Measurements from ENCODE around the gene SUCLG1. TPM values are rescaled to one million over a fixed set of nuclear protein-coding genes. Genes with fewer than 3 reads are reported as not detected.

The SUCLG1 gene
- total and polyA plus RNA-seq, 4 donors = 60.5 to 149 (median 120) TPM

DNA sequence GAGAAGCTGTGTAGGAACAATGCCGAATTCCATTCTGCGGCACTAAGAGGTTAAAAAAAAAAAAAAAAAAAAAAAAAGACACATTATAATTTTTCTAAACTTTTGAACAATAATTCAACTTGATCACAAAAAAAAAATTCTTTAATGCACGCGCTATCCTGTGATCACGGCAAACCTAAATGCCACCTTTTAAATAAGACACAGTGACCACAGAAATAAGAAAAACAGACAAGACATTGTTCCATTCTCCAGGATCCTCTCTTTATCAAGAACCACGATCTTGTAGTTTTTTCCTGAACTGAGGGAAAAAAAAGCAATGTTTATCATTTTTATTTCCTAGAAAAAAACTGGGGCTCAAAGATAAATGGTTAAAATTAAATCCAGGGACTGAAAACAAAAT lies 9.4 kb downstream of the SUCLG1 start (continued):
- TF ChIP-seq, protein P1, sequence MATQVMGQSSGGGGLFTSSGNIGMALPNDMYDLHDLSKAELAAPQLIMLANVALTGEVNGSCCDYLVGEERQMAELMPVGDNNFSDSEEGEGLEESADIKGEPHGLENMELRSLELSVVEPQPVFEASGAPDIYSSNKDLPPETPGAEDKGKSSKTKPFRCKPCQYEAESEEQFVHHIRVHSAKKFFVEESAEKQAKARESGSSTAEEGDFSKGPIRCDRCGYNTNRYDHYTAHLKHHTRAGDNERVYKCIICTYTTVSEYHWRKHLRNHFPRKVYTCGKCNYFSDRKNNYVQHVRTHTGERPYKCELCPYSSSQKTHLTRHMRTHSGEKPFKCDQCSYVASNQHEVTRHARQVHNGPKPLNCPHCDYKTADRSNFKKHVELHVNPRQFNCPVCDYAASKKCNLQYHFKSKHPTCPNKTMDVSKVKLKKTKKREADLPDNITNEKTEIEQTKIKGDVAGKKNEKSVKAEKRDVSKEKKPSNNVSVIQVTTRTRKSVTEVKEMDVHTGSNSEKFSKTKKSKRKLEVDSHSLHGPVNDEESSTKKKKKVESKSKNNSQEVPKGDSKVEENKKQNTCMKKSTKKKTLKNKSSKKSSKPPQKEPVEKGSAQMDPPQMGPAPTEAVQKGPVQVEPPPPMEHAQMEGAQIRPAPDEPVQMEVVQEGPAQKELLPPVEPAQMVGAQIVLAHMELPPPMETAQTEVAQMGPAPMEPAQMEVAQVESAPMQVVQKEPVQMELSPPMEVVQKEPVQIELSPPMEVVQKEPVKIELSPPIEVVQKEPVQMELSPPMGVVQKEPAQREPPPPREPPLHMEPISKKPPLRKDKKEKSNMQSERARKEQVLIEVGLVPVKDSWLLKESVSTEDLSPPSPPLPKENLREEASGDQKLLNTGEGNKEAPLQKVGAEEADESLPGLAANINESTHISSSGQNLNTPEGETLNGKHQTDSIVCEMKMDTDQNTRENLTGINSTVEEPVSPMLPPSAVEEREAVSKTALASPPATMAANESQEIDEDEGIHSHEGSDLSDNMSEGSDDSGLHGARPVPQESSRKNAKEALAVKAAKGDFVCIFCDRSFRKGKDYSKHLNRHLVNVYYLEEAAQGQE (IDR thresholded peaks at IDR 0.05) = no peak
- TF ChIP-seq, protein P2, sequence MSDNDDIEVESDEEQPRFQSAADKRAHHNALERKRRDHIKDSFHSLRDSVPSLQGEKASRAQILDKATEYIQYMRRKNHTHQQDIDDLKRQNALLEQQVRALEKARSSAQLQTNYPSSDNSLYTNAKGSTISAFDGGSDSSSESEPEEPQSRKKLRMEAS (IDR thresholded peaks at IDR 0.05) = no peak
- TF ChIP-seq RAD21 (IDR thresholded peaks at IDR 0.05) = no peak

DNA sequence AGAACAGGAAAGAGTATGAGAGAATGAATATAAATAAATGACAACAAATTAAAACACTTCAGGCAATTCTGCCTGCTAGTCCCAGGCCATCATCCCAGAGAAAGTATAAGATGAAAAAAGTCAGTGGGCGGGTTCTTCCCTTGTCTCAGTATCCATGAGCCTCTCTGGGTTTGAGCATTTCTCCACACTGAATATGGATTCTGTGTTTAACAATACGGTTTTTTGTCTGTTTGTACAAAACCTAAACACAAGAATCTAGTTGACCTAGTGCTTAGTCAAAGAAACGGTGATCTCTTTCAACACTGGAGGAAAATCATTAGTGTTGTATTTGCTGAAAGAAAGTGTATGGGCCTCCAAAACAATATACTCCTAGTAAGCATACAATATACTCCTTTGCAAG lies 10.0 kb downstream of the SUCLG1 start:
- Histone ChIP-seq H3K36me3 (ENCODE audit: control insufficient read depth in 4 of 4, insufficient read depth in 3 of 4, low read depth in 1 of 4, low read length in 3 of 4) (peaks cover 2 to 5% (median 3%) of the 10 kb centered on the region in 4 donors), H3K4me1 (ENCODE audit: control insufficient read depth in 4 of 4, insufficient read depth in 4 of 4, low read length in 3 of 4) (peaks cover 3 to 22% (median 11%) of the 10 kb centered on the region in 4 donors), H3K27me3 (ENCODE audit: control insufficient read depth in 4 of 4, insufficient read depth in 4 of 4, low read length in 3 of 4) (no peaks in the 10 kb centered on the region), H3K4me3 (ENCODE audit: low read depth in 1 of 3, low read length in 3 of 3) (no peak overlapping the region), H3K9ac (ENCODE audit: low read depth in 1 of 2, low read length in 2 of 2) (no peak overlapping the region), H3K27ac (ENCODE audit: low read depth in 1 of 2, low read length in 2 of 2) (no peak overlapping the region), H3K9me3 (ENCODE audit: control insufficient read depth in 4 of 4, low read length in 3 of 4) (no peaks in the 10 kb centered on the region)
- TF ChIP-seq, protein P3, sequence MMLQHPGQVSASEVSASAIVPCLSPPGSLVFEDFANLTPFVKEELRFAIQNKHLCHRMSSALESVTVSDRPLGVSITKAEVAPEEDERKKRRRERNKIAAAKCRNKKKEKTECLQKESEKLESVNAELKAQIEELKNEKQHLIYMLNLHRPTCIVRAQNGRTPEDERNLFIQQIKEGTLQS (IDR thresholded peaks at IDR 0.05) = no peak
- TF ChIP-seq GABPA (IDR thresholded peaks at IDR 0.05 in 1 of 2, conservative IDR thresholded peaks at IDR 0.05 in 1 of 2) = no peak
- no peak for TF ChIP-seq TAF1 (conservative IDR thresholded peaks at IDR 0.05)
- TF ChIP-seq, protein P1 (IDR thresholded peaks at IDR 0.05) = no peak
- no peak for TF ChIP-seq EGR1 (IDR thresholded peaks at IDR 0.05; ENCODE audit: low read depth in 2 of 2)
- TF ChIP-seq RAD21 (IDR thresholded peaks at IDR 0.05) = no peak
- TF ChIP-seq JUND (IDR thresholded peaks at IDR 0.05) = no peak
- TF ChIP-seq, protein P4, sequence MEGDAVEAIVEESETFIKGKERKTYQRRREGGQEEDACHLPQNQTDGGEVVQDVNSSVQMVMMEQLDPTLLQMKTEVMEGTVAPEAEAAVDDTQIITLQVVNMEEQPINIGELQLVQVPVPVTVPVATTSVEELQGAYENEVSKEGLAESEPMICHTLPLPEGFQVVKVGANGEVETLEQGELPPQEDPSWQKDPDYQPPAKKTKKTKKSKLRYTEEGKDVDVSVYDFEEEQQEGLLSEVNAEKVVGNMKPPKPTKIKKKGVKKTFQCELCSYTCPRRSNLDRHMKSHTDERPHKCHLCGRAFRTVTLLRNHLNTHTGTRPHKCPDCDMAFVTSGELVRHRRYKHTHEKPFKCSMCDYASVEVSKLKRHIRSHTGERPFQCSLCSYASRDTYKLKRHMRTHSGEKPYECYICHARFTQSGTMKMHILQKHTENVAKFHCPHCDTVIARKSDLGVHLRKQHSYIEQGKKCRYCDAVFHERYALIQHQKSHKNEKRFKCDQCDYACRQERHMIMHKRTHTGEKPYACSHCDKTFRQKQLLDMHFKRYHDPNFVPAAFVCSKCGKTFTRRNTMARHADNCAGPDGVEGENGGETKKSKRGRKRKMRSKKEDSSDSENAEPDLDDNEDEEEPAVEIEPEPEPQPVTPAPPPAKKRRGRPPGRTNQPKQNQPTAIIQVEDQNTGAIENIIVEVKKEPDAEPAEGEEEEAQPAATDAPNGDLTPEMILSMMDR (IDR thresholded peaks at IDR 0.05; ENCODE audit: low read depth, low read length, missing input control) = no peak
- TF ChIP-seq HNF4A (conservative IDR thresholded peaks at IDR 0.05) = no peak
- TF ChIP-seq, protein P2 (IDR thresholded peaks at IDR 0.05) = no peak
- TF ChIP-seq SP1 (IDR thresholded peaks at IDR 0.05) = no peak
- TF ChIP-seq FOXA1 (IDR thresholded peaks at IDR 0.05) = no peak
- no peak for TF ChIP-seq NR2F2 (IDR thresholded peaks at IDR 0.05)
- TF ChIP-seq YY1 (IDR thresholded peaks at IDR 0.05) = no peak
- no peak for TF ChIP-seq HNF4G (IDR thresholded peaks at IDR 0.05)
- TF ChIP-seq, protein P5, sequence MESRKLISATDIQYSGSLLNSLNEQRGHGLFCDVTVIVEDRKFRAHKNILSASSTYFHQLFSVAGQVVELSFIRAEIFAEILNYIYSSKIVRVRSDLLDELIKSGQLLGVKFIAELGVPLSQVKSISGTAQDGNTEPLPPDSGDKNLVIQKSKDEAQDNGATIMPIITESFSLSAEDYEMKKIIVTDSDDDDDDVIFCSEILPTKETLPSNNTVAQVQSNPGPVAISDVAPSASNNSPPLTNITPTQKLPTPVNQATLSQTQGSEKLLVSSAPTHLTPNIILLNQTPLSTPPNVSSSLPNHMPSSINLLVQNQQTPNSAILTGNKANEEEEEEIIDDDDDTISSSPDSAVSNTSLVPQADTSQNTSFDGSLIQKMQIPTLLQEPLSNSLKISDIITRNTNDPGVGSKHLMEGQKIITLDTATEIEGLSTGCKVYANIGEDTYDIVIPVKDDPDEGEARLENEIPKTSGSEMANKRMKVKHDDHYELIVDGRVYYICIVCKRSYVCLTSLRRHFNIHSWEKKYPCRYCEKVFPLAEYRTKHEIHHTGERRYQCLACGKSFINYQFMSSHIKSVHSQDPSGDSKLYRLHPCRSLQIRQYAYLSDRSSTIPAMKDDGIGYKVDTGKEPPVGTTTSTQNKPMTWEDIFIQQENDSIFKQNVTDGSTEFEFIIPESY (IDR thresholded peaks at IDR 0.05) = no peak
- DNase-seq (ENCODE audit: low spot score) = no peak
- 65% methylated on average over 3 of the region's 3 CpGs for WGBS
